HG03571 (cell line): ENCODE measurements around the gene LSAMP.

Experiments
- ATAC-seq: cut with Tn5 transposase; IDR thresholded peaks from one replicate; pipeline ENCODE4 v1.9.1; 2021; ENCODE audit not compliant: unreplicated experiment

The LSAMP gene

DNA sequence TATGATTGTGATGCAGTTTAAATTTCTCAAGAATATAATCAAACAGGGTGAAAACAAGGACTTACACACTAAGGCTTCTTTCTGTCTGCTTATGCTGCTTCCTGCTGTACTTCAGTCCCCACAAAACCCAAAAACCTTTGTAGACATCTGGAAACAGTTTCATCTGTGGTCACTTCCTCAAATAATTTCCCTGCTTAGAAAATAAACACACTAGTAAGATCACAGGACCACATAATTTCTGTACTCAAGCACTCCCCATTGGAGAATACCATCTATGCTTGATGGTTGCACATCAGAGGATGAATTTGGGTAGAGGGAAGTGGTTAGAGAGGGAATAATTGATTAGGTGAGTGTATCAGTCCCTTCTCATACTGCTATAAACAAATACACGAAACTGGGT, 266.2 kb downstream of the LSAMP start:
- no peak for ATAC-seq

DNA sequence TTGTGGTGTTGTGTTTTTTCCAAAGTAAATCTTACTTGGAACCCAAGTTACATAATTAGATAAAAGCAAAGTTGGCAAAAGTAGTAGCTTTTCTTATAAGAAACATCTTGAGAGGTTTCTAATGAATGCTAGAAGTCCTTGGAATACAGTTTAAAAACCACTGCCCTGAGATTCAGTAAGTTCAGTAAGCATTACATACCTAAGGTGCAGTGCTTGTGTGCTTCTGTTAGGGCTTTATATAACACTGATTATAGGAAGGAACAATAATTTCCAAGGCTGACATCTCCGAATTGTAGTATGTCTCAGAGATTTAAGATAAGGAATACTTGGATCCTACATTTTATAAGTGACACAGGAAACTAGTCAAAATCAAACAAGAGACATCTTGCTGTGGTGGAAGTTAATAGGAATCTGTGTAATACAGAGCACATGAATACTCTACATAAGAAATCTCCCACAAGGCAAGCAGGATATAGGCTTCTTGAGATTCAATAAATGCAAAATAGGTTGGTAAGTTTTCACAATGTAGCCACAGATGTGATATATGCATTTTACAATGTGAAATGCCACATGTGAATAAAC, 268.2 kb downstream of the LSAMP start:
- ATAC-seq, result no peak

- no peak for ATAC-seq
These were observed 279.2 kb downstream of the LSAMP start for GRCh38 chr3:116166121-116166520.

DNA sequence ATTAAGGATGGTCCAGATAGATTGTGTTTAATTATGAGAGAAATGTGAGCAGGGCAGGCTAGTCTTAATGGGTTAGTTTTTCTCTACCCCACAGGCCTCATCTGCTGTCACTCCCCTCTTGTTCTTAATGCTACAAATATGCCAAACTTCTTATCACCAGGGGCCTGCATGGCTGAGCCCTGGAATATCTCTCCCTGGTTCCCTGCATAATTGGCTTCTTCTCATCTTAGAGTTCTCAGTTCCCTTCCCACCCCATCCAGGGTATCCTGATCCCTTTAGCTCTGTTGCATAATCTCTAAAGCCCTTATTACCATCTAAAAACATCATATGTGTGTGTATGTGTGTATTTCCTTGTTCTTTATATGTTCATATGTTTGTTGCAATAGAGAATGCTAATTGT, 279.6 kb downstream of the LSAMP start:
- no peak for ATAC-seq

GRCh38 chr3:116165135-116165534, 280.2 kb downstream of the LSAMP start:
- no peak for ATAC-seq

DNA sequence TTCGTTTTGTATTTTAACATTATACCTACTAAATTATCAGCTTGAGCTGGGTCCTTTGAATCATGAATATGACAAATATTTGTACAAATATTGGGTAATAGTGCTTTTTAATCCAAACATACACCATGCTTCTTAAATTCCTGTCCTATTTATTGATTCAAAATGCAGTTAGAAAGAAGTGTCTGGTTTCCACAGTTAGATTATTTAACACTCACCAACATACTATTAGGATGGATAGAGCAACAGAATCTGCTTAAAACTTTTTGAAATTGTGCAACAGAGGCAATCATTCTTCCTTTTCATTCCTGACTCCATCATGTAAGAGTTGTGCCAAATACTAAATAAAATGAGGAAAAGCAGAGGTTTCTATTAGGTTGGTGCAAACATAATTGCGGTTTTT, 281.2 kb downstream of the LSAMP start:
- no peak for ATAC-seq

- ATAC-seq, result no peak
These were observed 283.4 kb downstream of the LSAMP start for GRCh38 chr3:116161575-116162525.

- ATAC-seq, result no peak
These were observed 284.7 kb downstream of the LSAMP start for GRCh38 chr3:116160594-116160993.

GRCh38 chr3:116155841-116156240, 289.4 kb downstream of the LSAMP start:
- ATAC-seq, result no peak

DNA sequence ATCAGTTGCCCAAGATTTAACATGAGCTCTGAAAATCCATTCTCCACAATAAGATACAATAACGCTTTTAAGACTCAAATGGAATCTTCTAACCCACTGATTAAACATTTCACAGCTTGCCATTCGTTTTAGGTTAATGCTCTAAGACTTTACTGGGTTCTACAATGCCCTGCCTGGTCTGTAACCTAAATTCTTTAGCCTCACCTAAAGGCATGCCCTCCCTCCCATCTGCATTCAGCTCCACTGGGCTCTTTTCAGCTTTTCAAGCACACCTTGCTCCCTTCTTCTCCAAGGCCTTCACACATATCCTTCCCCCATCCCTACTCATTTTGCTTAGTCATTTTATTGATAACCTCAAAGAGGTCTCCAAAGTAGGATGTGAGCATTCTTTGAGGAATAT, 290.9 kb downstream of the LSAMP start:
- no peak for ATAC-seq

GRCh38 chr3:116153174-116153573, 292.1 kb downstream of the LSAMP start:
- no peak for ATAC-seq

DNA sequence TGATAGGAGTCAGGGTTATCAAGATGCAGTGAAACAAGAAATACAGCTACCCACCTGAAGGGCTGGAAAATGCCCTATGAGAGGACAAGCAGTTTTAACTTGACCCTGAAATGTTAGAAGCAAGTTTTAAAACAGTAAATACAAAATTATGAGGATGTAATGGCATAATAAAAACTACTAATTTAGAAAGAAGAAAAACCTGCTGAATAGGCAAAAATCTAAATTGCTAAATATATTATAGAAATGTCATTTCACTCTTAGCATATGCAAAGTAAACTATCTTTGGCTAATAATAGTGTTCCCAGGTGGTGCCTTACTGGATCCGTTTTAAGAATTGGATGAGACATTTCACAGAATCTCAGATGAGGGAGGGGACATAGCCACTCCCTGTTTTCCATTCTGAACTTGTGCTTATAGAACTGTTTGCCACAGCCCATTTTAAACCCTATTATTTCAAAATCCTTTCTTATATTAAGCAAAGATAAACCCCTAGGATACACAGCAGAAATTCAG, 294.6 kb downstream of the LSAMP start:
- no peak for ATAC-seq

DNA sequence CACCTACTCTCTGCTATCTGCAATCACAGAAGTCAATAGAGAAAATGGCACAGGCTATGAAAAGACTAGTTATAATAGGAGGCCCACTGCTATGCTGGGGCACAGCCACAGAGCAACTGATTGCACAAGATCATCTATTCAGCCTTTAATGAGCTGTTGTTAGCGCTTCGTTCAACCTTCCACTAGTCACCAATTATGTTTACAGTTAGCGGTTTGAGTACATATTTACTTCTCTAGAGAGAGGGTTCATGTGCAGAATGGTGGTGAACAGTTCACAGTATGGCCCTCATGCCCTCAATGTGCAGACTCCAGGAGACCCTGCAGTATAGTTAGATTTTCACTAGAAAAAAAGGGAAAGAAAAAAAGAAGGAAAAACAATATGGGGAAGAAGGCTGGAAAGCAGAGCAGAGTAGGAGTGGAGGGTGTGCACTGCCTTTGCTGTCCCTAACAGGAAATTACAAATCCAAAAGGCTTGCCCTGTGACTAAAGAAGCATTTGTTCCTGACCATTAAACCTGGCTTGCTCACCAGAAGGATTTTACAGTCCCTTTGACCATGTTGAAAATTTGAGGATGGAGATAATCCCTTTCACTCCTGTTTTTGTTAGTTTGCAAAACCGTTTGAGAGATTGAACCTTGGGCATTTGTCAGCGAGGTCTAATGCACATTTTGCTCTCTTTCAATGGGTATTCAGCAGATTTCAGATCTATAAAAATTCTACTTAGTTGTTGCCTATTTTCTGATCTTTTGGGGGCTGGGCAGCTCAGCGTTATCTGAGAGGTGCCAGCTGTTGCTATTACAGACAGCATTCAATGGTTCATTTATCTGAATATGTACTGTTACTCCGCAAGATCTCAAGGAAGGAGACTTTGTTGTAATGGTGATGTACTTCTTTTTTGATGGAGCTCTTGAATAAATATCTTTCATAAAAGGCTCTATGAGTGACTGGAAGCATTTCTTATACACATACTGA, 296.1 kb downstream of the LSAMP start:
- no peak for ATAC-seq

- no peak for ATAC-seq
These were observed 299.7 kb downstream of the LSAMP start for GRCh38 chr3:116145613-116146012.

- ATAC-seq, result no peak
These were observed 303.6 kb downstream of the LSAMP start for GRCh38 chr3:116141724-116142123.

DNA sequence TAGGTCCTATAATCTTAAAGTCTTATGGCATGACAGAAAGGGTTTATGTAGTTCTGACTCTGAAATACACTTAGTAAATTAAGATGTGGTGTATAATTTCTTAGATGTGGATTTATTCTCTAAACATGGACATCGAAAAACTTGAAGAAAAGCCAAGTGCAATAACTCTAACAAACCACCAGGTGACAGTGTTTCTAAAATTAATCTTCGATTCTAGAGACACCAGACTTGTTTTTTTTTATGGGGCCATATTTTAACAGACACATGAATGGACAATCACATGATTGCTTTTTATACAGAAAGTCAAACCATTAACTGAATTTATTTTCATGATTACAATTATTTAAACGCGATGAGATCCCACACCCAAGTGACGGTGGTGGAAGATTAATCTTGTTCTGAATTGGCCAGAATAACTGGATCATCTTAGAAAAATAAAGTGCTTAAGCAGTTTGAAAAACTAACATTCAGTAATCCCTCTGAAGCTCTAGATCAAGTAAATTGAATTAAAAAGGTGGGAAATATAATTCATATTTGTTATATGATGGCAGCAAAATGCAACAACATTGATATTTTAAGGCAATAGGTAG, 305.1 kb downstream of the LSAMP start:
- no peak for ATAC-seq

- no peak for ATAC-seq
These were observed 305.6 kb downstream of the LSAMP start for GRCh38 chr3:116139641-116140040.

DNA sequence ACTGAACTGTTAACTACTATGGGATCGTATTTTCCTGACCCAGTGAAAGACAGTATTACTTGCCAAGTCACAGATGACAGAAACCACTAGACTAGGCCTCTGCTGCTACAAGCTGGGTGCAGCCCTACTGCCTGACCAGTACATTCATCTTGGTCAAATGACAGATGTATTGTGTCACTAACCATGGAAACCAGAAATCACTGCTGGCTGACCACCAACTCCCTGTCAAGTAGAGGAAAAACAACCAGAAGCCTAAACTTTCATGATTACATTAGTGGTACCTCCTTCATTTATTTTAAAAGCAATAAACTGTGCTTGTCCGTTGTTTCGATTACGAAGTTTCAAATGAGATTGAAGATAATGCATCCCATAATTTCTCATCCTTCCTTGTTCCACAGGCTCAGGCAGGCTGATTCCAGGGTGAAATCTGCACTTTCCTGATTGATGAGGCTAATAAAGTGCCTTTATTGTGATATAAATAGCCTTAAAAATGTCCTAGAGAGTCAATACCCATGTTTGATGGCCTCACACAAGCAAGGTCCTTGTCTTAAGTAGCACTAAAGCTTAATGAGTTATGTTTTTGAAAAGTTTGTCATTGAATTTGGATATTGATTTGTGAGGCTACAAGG, 309.7 kb downstream of the LSAMP start:
- ATAC-seq, result no peak

- no peak for ATAC-seq
These were observed 315.9 kb downstream of the LSAMP start for GRCh38 chr3:116129187-116129946.

- ATAC-seq, result no peak
These were observed 317.8 kb downstream of the LSAMP start for GRCh38 chr3:116127464-116127863.
